Omental fat pad (tissue), 4 donors: ENCODE measurements around the gene BPI. TPM values are rescaled to one million over a fixed set of nuclear protein-coding genes. Genes with fewer than 3 reads are reported as not detected.

Experiments
- ATAC-seq: fragments of 150-250 bp; one replicate; pipeline ENCODE4 v1.9.1; 2016; ENCODE audit warnings: mild to moderate bottlenecking, moderate library complexity; ENCODE audit not compliant: low FRiP score
- DNase-seq: peaks from one replicate; pipeline ENCODE4 v3.0.0-alpha.2; 2019; ENCODE audit warnings: low spot score
- CTCF ChIP-seq, 3 donors: fragments of 450-650 bp; IDR thresholded peaks; one replicate each; pipeline ENCODE4 v1.5.1; 2016 to 2017; ENCODE audit warnings: antibody characterized with exemption in 3 of 3, mild to moderate bottlenecking in 3 of 3, moderate library complexity in 2 of 3
- total RNA-seq, 4 donors: library from RNA; depleted of rRNA; stranded (reverse); fragments of >200 nt; gene quantifications; one replicate each; pipeline ENCODE4 v1.1.0, GENCODE V29; 2016

Gene BPI
- total RNA-seq, 4 donors from 2014 or later: 0.63 to 0.74 TPM; not detected in 2

DNA sequence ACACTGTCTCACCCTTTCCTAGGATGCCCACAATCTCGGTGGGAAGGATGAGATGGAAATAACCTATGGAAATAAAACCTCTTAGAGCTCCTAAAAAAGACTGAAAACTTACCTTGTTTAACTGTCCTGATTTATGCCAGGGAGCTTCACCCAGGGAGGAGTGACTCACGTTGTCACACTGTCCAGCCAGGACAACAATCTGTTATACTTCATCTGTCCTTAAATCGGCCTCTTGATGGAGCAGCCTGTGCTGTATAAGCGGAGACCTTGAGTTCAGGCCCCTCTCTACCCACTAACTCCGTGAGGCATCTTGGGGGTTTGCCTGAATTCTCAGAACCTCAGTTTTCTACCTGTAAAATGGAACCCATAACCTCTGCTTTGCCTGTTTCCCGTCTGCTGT lies 34.2 kb upstream of the BPI start:
- DNase-seq: no peak
- TF ChIP-seq CTCF (IDR thresholded peaks at IDR 0.05): no peak
- ATAC-seq: no peak

- ATAC-seq (no peak), DNase-seq (no peak)
- no peak for TF ChIP-seq CTCF (IDR thresholded peaks at IDR 0.05)
These were observed 32.9 kb upstream of the BPI start for GRCh38 chr20:38270869-38271605.

DNA sequence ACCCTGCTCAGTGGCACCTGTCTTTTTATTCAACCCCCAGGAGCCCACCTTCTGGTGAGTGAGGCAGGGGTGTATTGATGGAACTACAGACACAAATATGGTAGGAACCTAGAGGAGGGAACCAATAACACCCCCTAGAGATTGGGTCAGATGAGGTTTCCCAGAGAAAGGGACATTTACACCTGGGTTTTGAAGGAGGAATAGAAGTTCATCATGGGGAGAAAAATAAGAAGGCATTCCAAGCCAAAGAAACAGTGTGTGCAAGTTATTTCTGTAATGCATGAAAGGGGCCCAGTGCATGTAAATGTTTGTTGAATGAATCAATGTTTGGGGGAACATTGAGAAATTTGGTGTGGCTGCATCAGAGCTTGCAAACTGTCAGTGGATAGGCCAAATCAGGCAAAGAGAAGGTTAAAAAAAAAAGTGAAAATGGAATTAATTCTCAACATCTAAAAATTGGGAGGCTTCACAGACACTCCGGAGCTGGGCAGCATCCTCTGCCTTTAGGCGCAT lies 32.3 kb upstream of the BPI start:
- DNase-seq: no peak
- no peak for TF ChIP-seq CTCF (IDR thresholded peaks at IDR 0.05)
- no peak for ATAC-seq

GRCh38 chr20:38272398-38272797 lies 31.6 kb upstream of the BPI start:
- DNase-seq (no peak), ATAC-seq (no peak)
- no peak for TF ChIP-seq CTCF (IDR thresholded peaks at IDR 0.05)

DNA sequence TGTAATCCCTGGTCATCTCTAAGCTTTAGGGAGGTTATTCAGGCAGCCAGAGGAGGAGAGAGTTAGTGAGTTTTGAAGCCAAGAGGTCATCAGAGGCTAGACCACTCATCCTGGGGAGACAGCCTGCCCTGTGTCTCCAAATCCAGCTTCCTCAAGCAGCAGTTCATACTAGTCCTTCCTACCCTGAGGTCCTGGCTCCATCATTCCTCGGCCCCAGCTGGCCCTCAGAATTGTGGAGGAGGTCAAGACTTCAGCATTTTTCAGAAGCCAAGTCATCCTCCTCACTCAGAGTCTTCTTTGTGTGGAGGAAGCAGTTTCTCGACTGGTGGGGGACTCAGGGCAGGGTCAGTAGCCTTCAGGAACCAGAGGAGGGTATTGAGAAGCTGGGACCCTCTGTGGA lies 31.0 kb upstream of the BPI start:
- TF ChIP-seq CTCF (IDR thresholded peaks at IDR 0.05): no peak
- no peak for DNase-seq
- ATAC-seq: no peak

- no peak for TF ChIP-seq CTCF (IDR thresholded peaks at IDR 0.05)
- no peak for ATAC-seq
- DNase-seq: no peak
These were observed 28.0 kb upstream of the BPI start for GRCh38 chr20:38275815-38276550.
